Astrocyte of the spinal cord (primary cell): ENCODE results near the gene C6orf118.

Experiments used
- DNase-seq: peaks from one replicate; pipeline ENCODE4 v3.0.0; 2011; ENCODE audit warnings: low read depth, low spot score
- H3K4me3 ChIP-seq: 2 replicates; pipeline ENCODE4 v1.5.1; 2011; ENCODE audit warnings: low read depth, mild to moderate bottlenecking, low read length, moderate library complexity
- CTCF ChIP-seq: IDR thresholded peaks from 2 replicates; pipeline ENCODE4 v1.5.1; 2012; ENCODE audit warnings: low read depth, mild to moderate bottlenecking, low read length, inconsistent platforms
- in situ Hi-C: cut with HindIII; loops from 2 replicates; pipeline ENCODE4 v1.10.0; 2017; ENCODE audit warnings: low sequenced_read_pairs

C6orf118 gene

GRCh38 chr6:165292657-165293056 lies 16.7 kb downstream of the C6orf118 start:
- no peak for TF ChIP-seq CTCF
- no peak for DNase-seq
- in situ Hi-C loops = no loop called here
- H3K4me3 ChIP-seq = no peak overlapping the region

- in situ Hi-C loops = no loop called here
- H3K4me3 ChIP-seq = no peak overlapping the region
- TF ChIP-seq CTCF = no peak
- no peak for DNase-seq
These were observed 34.8 kb downstream of the C6orf118 start for GRCh38 chr6:165274611-165275010.

- no peak for DNase-seq
- no peak for TF ChIP-seq CTCF
- H3K4me3 ChIP-seq = no peak overlapping the region
- in situ Hi-C loops = no loop called here
These were observed 36.8 kb downstream of the C6orf118 start for GRCh38 chr6:165272585-165272984.

GRCh38 chr6:165268987-165269386 lies 40.4 kb downstream of the C6orf118 start:
- in situ Hi-C loops = no loop called here
- TF ChIP-seq CTCF = no peak
- no peak for DNase-seq
- no peak overlapping the region for H3K4me3 ChIP-seq

- no peak for TF ChIP-seq CTCF
- no peak for DNase-seq
- no peak overlapping the region for H3K4me3 ChIP-seq
- in situ Hi-C loops = no loop called here
These were observed 42.8 kb downstream of the C6orf118 start for GRCh38 chr6:165266621-165267020.

- no peak for TF ChIP-seq CTCF
- in situ Hi-C loops = no loop called here
- DNase-seq = no peak
- H3K4me3 ChIP-seq = no peak overlapping the region
These were observed 43.2 kb downstream of the C6orf118 start for GRCh38 chr6:165266191-165266590.

- TF ChIP-seq CTCF = no peak
- no peak for DNase-seq
- in situ Hi-C loops = no loop called here
- no peak overlapping the region for H3K4me3 ChIP-seq
These were observed 48.9 kb downstream of the C6orf118 start for GRCh38 chr6:165260462-165260861.
